ENCODE data around the gene PDE9A. TPM values are rescaled to one million over a fixed set of nuclear protein-coding genes. Genes with fewer than 3 reads are reported as not detected.

PDE9A gene
- total and polyA plus RNA-seq, 2 donors (not counting 1 experiment from before 2014, with no cell fraction given): 0.34 to 5.8 TPM

DNA sequence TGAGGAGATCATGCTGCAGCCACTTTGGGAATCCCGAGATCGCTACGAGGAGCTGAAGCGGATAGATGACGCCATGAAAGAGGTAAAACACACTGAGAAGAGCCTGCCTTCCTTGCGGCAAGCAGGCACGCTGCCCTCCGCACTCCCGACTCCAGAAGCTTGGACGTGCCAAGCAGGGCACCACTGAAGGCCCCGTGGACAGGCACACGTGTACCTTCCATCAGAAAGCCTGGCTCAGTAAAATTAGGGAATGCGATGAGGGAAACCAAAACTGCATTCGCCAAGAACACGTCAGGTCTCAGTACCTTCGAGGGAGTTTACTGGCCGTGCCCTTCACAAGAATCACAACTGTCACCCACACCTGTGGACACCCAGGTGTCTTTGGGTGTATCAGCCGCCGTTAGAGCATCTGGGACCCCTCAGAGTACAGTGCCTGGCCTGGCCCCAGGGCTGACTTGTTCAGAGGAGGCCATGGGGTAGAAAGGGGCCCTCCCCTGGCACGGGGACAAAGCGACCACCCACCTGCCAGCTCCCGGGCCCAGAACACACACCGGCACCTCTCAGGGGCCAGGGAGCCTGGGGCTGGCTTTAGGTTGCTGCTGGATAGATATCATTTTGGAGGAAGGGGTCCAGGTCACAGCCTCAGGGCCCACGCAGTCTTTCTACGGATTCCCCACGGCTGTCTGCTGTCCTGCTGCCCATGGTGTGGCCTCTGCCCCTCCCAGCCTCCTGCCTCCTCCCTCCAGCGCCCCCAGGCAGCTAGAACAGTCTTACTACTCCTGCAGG is 117.5 kb downstream of the PDE9A start:
- peaks cover 8% of the 10 kb centered on the region for H3K27me3 Mint-ChIP-seq
- DNase-seq (no peak), ATAC-seq (ENCODE audit: low read depth) (no peak)
- Histone ChIP-seq H3K27ac (ENCODE audit: low read length in 2 of 2) (no peak overlapping the region), H3K79me2 (ENCODE audit: control insufficient read depth, insufficient read depth, low read length) (no peaks in the 10 kb centered on the region), H3K4me1 (ENCODE audit: control insufficient read depth in 2 of 2, insufficient read depth in 2 of 2, low read length in 2 of 2) (no peaks in the 10 kb centered on the region), H3K9ac (ENCODE audit: low read length) (no peak overlapping the region), H3K4me3 (ENCODE audit: control extremely low read depth in 1 of 5, extremely low read depth in 1 of 5, insufficient read depth in 1 of 5, low read depth in 2 of 5, low read length in 4 of 5) (no peak overlapping the region), H3K27me3 (replicated peaks in 1 of 4; ENCODE audit: control extremely low read depth in 1 of 4, control insufficient read depth in 3 of 4, insufficient read depth in 4 of 4, low read length in 3 of 4) (no peaks in the 10 kb centered on the region), H2AFZ (ENCODE audit: insufficient read depth, low read depth, low read length, poor library complexity, severe bottlenecking) (no peak overlapping the region), H3K9me3 (ENCODE audit: control extremely low read depth in 1 of 3, control insufficient read depth in 2 of 3, insufficient read depth in 1 of 3, low read length in 2 of 3) (peaks cover 0 to 2% (median 0%) of the 10 kb centered on the region in 3 donors), H4K20me1 (ENCODE audit: control insufficient read depth, insufficient read depth, low read length, poor library complexity, severe bottlenecking) (no peaks in the 10 kb centered on the region), H3K4me2 (replicated peaks; ENCODE audit: low read depth, low read length, poor library complexity, severe bottlenecking) (no peak overlapping the region), H3K36me3 (replicated peaks in 1 of 2; ENCODE audit: control extremely low read depth in 1 of 2, control insufficient read depth in 1 of 2, extremely low read depth in 1 of 2, insufficient read depth in 2 of 2, low read length in 1 of 2) (no peaks in the 10 kb centered on the region)
- no peak overlapping the region for H3K4me3 Mint-ChIP-seq
- no peaks in the 10 kb centered on the region for H3K9me3 Mint-ChIP-seq (ENCODE audit: insufficient read depth)
- no peaks in the 10 kb centered on the region for H3K4me1 Mint-ChIP-seq
- WGBS (ENCODE audit: insufficient coverage): 93% methylated on average over 24 of the region's 27 CpGs
- TF ChIP-seq EZH2 (IDR thresholded peaks at IDR 0.05; ENCODE audit: borderline replicate concordance, insufficient read depth, low read depth, low read length, poor library complexity, severe bottlenecking): no peak
- TF ChIP-seq, protein P1, sequence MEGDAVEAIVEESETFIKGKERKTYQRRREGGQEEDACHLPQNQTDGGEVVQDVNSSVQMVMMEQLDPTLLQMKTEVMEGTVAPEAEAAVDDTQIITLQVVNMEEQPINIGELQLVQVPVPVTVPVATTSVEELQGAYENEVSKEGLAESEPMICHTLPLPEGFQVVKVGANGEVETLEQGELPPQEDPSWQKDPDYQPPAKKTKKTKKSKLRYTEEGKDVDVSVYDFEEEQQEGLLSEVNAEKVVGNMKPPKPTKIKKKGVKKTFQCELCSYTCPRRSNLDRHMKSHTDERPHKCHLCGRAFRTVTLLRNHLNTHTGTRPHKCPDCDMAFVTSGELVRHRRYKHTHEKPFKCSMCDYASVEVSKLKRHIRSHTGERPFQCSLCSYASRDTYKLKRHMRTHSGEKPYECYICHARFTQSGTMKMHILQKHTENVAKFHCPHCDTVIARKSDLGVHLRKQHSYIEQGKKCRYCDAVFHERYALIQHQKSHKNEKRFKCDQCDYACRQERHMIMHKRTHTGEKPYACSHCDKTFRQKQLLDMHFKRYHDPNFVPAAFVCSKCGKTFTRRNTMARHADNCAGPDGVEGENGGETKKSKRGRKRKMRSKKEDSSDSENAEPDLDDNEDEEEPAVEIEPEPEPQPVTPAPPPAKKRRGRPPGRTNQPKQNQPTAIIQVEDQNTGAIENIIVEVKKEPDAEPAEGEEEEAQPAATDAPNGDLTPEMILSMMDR (IDR thresholded peaks at IDR 0.05): no peak
- H3K27ac Mint-ChIP-seq: no peak overlapping the region
- intact Hi-C loops (cut with micrococcal nuclease): no loop called here
- POLR2A ChIA-PET: no interaction called here
- CTCF ChIA-PET: no interaction called here

DNA sequence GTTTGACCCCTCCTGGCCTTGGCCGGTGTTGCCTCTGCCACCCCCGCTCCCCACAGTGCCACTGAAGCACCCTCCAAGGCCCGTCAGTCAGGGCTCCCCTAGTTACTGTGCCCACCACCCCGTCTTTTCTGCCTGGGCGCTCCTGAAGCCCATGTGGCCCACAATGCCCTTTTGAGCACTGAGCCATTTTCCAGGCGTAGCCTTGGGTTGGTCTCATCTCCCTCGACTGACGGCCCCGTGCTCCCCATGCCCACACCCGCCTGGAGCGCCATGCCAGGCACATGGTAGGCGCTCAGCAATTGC is 118.0 kb downstream of the PDE9A start:
- Mint-ChIP-seq H3K27ac (no peak overlapping the region), H3K4me3 (no peak overlapping the region), H3K4me1 (peaks cover under 1% of the 10 kb centered on the region), H3K9me3 (ENCODE audit: insufficient read depth) (no peaks in the 10 kb centered on the region), H3K27me3 (peaks cover 9% of the 10 kb centered on the region)
- Histone ChIP-seq H3K27me3 (replicated peaks in 1 of 4; ENCODE audit: control extremely low read depth in 1 of 4, control insufficient read depth in 3 of 4, insufficient read depth in 4 of 4, low read length in 3 of 4) (peaks cover 0 to 2% (median 0%) of the 10 kb centered on the region in 4 experiments), H4K20me1 (ENCODE audit: control insufficient read depth, insufficient read depth, low read length, poor library complexity, severe bottlenecking) (no peaks in the 10 kb centered on the region), H3K79me2 (ENCODE audit: control insufficient read depth, insufficient read depth, low read length) (no peaks in the 10 kb centered on the region), H3K27ac (ENCODE audit: low read length in 2 of 2) (no peak overlapping the region), H3K36me3 (replicated peaks in 1 of 2; ENCODE audit: control extremely low read depth in 1 of 2, control insufficient read depth in 1 of 2, extremely low read depth in 1 of 2, insufficient read depth in 2 of 2, low read length in 1 of 2) (no peaks in the 10 kb centered on the region), H3K9me3 (ENCODE audit: control extremely low read depth in 1 of 3, control insufficient read depth in 2 of 3, insufficient read depth in 1 of 3, low read length in 2 of 3) (peaks cover 0 to 2% (median 0%) of the 10 kb centered on the region in 3 donors), H2AFZ (ENCODE audit: insufficient read depth, low read depth, low read length, poor library complexity, severe bottlenecking) (no peak overlapping the region), H3K4me1 (ENCODE audit: control insufficient read depth in 2 of 2, insufficient read depth in 2 of 2, low read length in 2 of 2) (no peaks in the 10 kb centered on the region), H3K9ac (ENCODE audit: low read length) (no peak overlapping the region), H3K4me2 (replicated peaks; ENCODE audit: low read depth, low read length, poor library complexity, severe bottlenecking) (no peak overlapping the region), H3K4me3 (ENCODE audit: control extremely low read depth in 1 of 5, extremely low read depth in 1 of 5, insufficient read depth in 1 of 5, low read depth in 2 of 5, low read length in 4 of 5) (no peak overlapping the region)
- CTCF ChIA-PET: no interaction called here
- DNase-seq (no peak), ATAC-seq (ENCODE audit: low read depth) (no peak)
- intact Hi-C loops (cut with micrococcal nuclease): no loop called here
- POLR2A ChIA-PET: no interaction called here
- TF ChIP-seq, protein P1 (IDR thresholded peaks at IDR 0.05): no peak
- TF ChIP-seq EZH2 (IDR thresholded peaks at IDR 0.05; ENCODE audit: borderline replicate concordance, insufficient read depth, low read depth, low read length, poor library complexity, severe bottlenecking): no peak
- 93% methylated on average over 12 of the region's 12 CpGs for WGBS (ENCODE audit: insufficient coverage)
